Keratinocyte (primary cell): ENCODE results near the gene TRPM1. TPM values are rescaled to one million over a fixed set of nuclear protein-coding genes. Genes with fewer than 3 reads are reported as not detected.

Experiments
- DNase-seq: peaks from one replicate; pipeline ENCODE4 v3.0.0-alpha.2; 2011; ENCODE audit warnings: low read depth, missing footprints, low spot score
- FAIRE-seq: peaks from 2 replicates; lab custom pipeline; 2011; peaks lifted over from hg19 to GRCh38; lab: Jason Lieb, UNC
- H2AFZ ChIP-seq: 2 replicates; pipeline ENCODE4 v1.6.0; 2012; ENCODE audit warnings: low read length, control low read depth, inconsistent platforms; ENCODE audit not compliant: control insufficient read depth
- H3K27ac ChIP-seq: 2 replicates; pipeline ENCODE4 v1.5.1; 2011; ENCODE audit warnings: low read length; ENCODE audit not compliant: control insufficient read depth, insufficient read depth
- H3K27me3 ChIP-seq: 3 replicates; pipeline ENCODE4 v1.6.0; 2011; ENCODE audit warnings: low read length; ENCODE audit not compliant: control insufficient read depth, insufficient read depth; ENCODE audit errors: extremely low read depth
- H3K36me3 ChIP-seq, 2 experiments: 2 replicates in 1 of 2; 3 replicates in 1 of 2; pipeline ENCODE4 v1.5.1; 2011; ENCODE audit warnings: low read length in 2 of 2, mild to moderate bottlenecking in 1 of 2; ENCODE audit not compliant: control insufficient read depth in 2 of 2, insufficient read depth in 2 of 2; ENCODE audit errors: extremely low read depth in 1 of 2
- H3K4me1 ChIP-seq: 3 replicates; pipeline ENCODE4 v1.5.1; 2011; ENCODE audit warnings: low read length; ENCODE audit not compliant: control insufficient read depth, insufficient read depth; ENCODE audit errors: extremely low read depth
- H3K4me2 ChIP-seq: 3 replicates; pipeline ENCODE4 v1.6.0; 2011; ENCODE audit warnings: low read depth, low read length; ENCODE audit not compliant: control insufficient read depth, insufficient read depth; ENCODE audit errors: extremely low read depth
- H3K4me3 ChIP-seq, 3 experiments: fragments of 200-600 bp in 1 of 3; sonication (generic) in 1 of 3; 2 replicates in 2 of 3; 3 replicates in 1 of 3; pipeline ENCODE4 v1.5.1; 2011 to 2016; ENCODE audit warnings: low read length in 3 of 3, mild to moderate bottlenecking in 3 of 3, control low read depth in 2 of 3, inconsistent platforms in 1 of 3, low read depth in 1 of 3, mixed read lengths in 1 of 3, mixed run types in 1 of 3, moderate library complexity in 1 of 3; ENCODE audit not compliant: control insufficient read depth in 2 of 3, insufficient read depth in 2 of 3; ENCODE audit errors: extremely low read depth in 1 of 3
- H3K79me2 ChIP-seq: 2 replicates; pipeline ENCODE4 v1.6.0; 2012; ENCODE audit warnings: low read length; ENCODE audit not compliant: control insufficient read depth, insufficient read depth
- H3K9ac ChIP-seq: 3 replicates; pipeline ENCODE4 v1.6.0; 2011; ENCODE audit warnings: low read length; ENCODE audit not compliant: control insufficient read depth, insufficient read depth; ENCODE audit errors: extremely low read depth
- H3K9me1 ChIP-seq: 3 replicates; pipeline ENCODE4 v1.6.0; 2011; ENCODE audit warnings: low read length; ENCODE audit not compliant: control insufficient read depth, insufficient read depth; ENCODE audit errors: extremely low read depth
- H3K9me3 ChIP-seq: 2 replicates; pipeline ENCODE4 v1.5.1; 2012; ENCODE audit warnings: low read depth, low read length; ENCODE audit not compliant: control insufficient read depth
- H4K20me1 ChIP-seq: 3 replicates; pipeline ENCODE4 v1.6.0; 2011; ENCODE audit warnings: low read length; ENCODE audit not compliant: control insufficient read depth, insufficient read depth; ENCODE audit errors: extremely low read depth
- EZH2 ChIP-seq: IDR thresholded peaks from one replicate; pipeline ENCODE4 v1.6.1; 2012; ENCODE audit warnings: inconsistent platforms, mild to moderate bottlenecking, low read length, moderate library complexity
- dilution Hi-C: fragments of 300-500 bp; cut with MboI; formaldehyde crosslinking; loops from one replicate; pipeline ENCODE4 v1.7.0; 2020; ENCODE audit warnings: low sequenced_read_pairs; ENCODE audit not compliant: extremely low pct_ligation_motif_present
- polyA plus RNA-seq, 5 experiments: library from polyadenylated mRNA; depleted of rRNA in 3 of 5; stranded (reverse) in 3 of 5; stranded (forward) in 1 of 5; unstranded in 1 of 5; fragments of >200 nt; gene quantifications; 1 replicate in 1 of 5; 2 replicates in 3 of 5; 3 replicates in 1 of 5; pipeline versions ENCODE4 v1.2.1 to v1.2.3, GENCODE V29; 2011 to 2012; ENCODE audit warnings: missing spikeins in 2 of 5, low read depth in 1 of 5, low replicate concordance in 1 of 5
- TF ChIP-seq, protein P1 (sequence below), 3 experiments: IDR thresholded peaks in 1 of 3; conservative IDR thresholded peaks in 1 of 3; optimal IDR thresholded peaks in 1 of 3; 2 replicates in 2 of 3; 3 replicates in 1 of 3; pipeline versions ENCODE3 to v1.5.1; 2011; ENCODE audit warnings: low read length in 3 of 3, mild to moderate bottlenecking in 3 of 3, moderate library complexity in 2 of 3, control low read depth in 1 of 3, inconsistent platforms in 1 of 3; ENCODE audit not compliant: insufficient read depth in 2 of 3; ENCODE audit errors: extremely low read depth in 1 of 3

The TRPM1 gene
- polyA plus RNA-seq, 1 donor (not counting 4 experiments of a cell fraction or from before 2014, with no cell fraction given): 0.17 TPM

DNA sequence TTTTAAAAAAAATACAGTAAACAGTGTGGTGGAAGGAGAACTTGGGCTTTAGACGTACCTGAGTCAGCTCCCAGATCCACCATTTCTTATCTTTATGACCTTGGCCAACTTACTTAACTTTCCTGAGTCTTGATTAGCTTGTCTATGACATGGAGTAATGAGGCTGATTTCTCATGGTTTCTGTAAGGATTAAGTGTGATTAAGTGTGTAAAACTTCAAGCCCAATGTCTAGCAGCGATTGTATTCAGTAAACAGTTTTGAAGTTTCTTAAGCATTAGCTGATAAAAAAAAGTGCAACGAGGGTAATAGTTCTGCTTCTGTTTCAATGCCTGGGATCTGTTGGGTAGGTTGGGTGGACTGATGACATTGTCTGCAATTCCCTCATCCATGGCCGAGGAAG, 10.8 kb downstream of the TRPM1 start:
- DNase-seq (no peak), FAIRE-seq (no peak)
- Histone ChIP-seq H2AFZ (no peak overlapping the region), H3K36me3 (no peaks in the 10 kb centered on the region), H3K27ac (no peak overlapping the region), H3K4me1 (no peaks in the 10 kb centered on the region), H4K20me1 (no peaks in the 10 kb centered on the region), H3K9me1 (no peaks in the 10 kb centered on the region), H3K4me2 (no peak overlapping the region), H3K9me3 (no peaks in the 10 kb centered on the region), H3K4me3 (no peak overlapping the region), H3K9ac (no peak overlapping the region), H3K79me2 (no peaks in the 10 kb centered on the region), H3K27me3 (no peaks in the 10 kb centered on the region)
- dilution Hi-C loops: no loop called here
- TF ChIP-seq, protein P1, sequence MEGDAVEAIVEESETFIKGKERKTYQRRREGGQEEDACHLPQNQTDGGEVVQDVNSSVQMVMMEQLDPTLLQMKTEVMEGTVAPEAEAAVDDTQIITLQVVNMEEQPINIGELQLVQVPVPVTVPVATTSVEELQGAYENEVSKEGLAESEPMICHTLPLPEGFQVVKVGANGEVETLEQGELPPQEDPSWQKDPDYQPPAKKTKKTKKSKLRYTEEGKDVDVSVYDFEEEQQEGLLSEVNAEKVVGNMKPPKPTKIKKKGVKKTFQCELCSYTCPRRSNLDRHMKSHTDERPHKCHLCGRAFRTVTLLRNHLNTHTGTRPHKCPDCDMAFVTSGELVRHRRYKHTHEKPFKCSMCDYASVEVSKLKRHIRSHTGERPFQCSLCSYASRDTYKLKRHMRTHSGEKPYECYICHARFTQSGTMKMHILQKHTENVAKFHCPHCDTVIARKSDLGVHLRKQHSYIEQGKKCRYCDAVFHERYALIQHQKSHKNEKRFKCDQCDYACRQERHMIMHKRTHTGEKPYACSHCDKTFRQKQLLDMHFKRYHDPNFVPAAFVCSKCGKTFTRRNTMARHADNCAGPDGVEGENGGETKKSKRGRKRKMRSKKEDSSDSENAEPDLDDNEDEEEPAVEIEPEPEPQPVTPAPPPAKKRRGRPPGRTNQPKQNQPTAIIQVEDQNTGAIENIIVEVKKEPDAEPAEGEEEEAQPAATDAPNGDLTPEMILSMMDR (optimal IDR thresholded peaks at IDR 0.05 in 1 of 3, IDR thresholded peaks at IDR 0.05 in 1 of 3, conservative IDR thresholded peaks at IDR 0.05 in 1 of 3; ENCODE audit: extremely low read depth in 1 of 3, insufficient read depth in 2 of 3, low read length in 3 of 3): no peak

DNA sequence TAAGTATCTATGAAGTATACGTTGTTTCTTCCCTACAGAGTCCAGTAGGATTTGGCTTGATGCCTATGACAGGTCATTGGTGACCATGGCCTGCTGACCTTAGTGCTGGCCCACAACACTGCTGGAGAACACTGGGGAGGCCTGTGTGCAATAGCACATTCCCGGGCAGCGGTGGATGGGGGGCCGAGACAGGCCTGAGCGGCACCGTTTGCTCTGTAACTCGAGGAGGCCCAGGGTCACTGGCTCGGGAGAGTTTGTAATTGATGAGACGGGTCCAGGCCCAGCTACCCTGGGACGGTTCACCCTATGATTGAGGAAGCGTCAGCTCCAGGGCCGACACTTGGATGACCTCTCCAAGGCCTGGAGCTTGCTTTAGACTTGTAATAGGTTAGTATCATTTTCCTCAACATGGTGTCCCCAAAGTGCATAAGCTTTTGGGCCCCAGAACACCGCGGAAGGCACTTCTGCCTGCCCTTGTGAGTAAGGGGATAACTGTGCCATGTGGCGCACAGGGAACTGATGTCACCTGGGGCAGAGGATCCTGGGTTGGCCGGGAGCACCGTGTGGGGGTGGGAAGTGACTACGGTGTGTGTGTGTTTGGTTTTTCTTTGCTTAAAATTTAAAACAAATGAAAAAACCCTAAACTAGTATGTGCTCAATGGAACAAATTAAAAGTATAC, 12.0 kb downstream of the TRPM1 start:
- Histone ChIP-seq H3K9ac (no peak overlapping the region), H3K36me3 (no peaks in the 10 kb centered on the region), H3K79me2 (no peaks in the 10 kb centered on the region), H3K9me1 (no peaks in the 10 kb centered on the region), H2AFZ (no peak overlapping the region), H3K9me3 (no peaks in the 10 kb centered on the region), H4K20me1 (no peaks in the 10 kb centered on the region), H3K4me2 (no peak overlapping the region), H3K4me1 (no peaks in the 10 kb centered on the region), H3K27ac (no peak overlapping the region), H3K4me3 (no peak overlapping the region), H3K27me3 (no peaks in the 10 kb centered on the region)
- FAIRE-seq (no peak), DNase-seq (no peak)
- TF ChIP-seq, protein P1 (optimal IDR thresholded peaks at IDR 0.05 in 1 of 3, IDR thresholded peaks at IDR 0.05 in 1 of 3, conservative IDR thresholded peaks at IDR 0.05 in 1 of 3; ENCODE audit: extremely low read depth in 1 of 3, insufficient read depth in 2 of 3, low read length in 3 of 3): no peak
- no peak for TF ChIP-seq EZH2
- dilution Hi-C loops: no loop called here
